H9 (cell line): ENCODE data around the gene TOM1L2. TPM values are rescaled to one million over a fixed set of nuclear protein-coding genes. Genes with fewer than 3 reads are reported as not detected.
A peak's percentile ranks its signal among the peaks of the same experiment; 100 is the strongest.

ENCODE experiments used
- DNase-seq: peaks from one replicate; pipeline ENCODE4 v3.0.0-alpha.2; 2017
- H2AFZ ChIP-seq: one replicate; pipeline ENCODE4 v1.6.1; 2013; ENCODE audit warnings: mild to moderate bottlenecking, low read length, control low read depth, moderate library complexity
- H2AK5ac ChIP-seq: 2 replicates; pipeline ENCODE4 v1.6.1; 2013; ENCODE audit warnings: low read length, control low read depth, mixed read lengths; ENCODE audit not compliant: insufficient read length
- H2BK120ac ChIP-seq: one replicate; pipeline ENCODE4 v1.6.1; 2013; ENCODE audit warnings: low read depth, mild to moderate bottlenecking, low read length, control low read depth, inconsistent platforms; ENCODE audit not compliant: poor library complexity, severe bottlenecking
- H2BK12ac ChIP-seq: 2 replicates; pipeline ENCODE4 v1.6.1; 2013; ENCODE audit warnings: low read length, control low read depth, mixed read lengths, low read depth; ENCODE audit not compliant: insufficient read length
- H2BK15ac ChIP-seq: 2 replicates; pipeline ENCODE4 v1.6.1; 2013; ENCODE audit warnings: low read depth, low read length, control low read depth
- H2BK20ac ChIP-seq: one replicate; pipeline ENCODE4 v1.6.1; 2013; ENCODE audit warnings: low read depth, mild to moderate bottlenecking, low read length, control low read depth, inconsistent platforms; ENCODE audit not compliant: poor library complexity, severe bottlenecking
- H2BK5ac ChIP-seq: 2 replicates; pipeline ENCODE4 v1.6.1; 2013; ENCODE audit warnings: low read length, control low read depth, mixed read lengths; ENCODE audit not compliant: insufficient read length
- H3K14ac ChIP-seq: 2 replicates; pipeline ENCODE4 v1.6.1; 2013; ENCODE audit warnings: low read length, control low read depth; ENCODE audit not compliant: insufficient read depth
- H3K18ac ChIP-seq: 2 replicates; pipeline ENCODE4 v1.6.1; 2013; ENCODE audit warnings: low read depth, mild to moderate bottlenecking, mixed read lengths, low read length, control low read depth; ENCODE audit not compliant: insufficient read length
- H3K23ac ChIP-seq: 2 replicates; pipeline ENCODE4 v1.6.1; 2013; ENCODE audit warnings: low read length, control low read depth, mixed read lengths, low read depth; ENCODE audit not compliant: insufficient read length
- H3K23me2 ChIP-seq: 2 replicates; pipeline ENCODE4 v1.6.1; 2013; ENCODE audit warnings: low read depth, mild to moderate bottlenecking, mixed read lengths, low read length, control low read depth; ENCODE audit not compliant: insufficient read length, poor library complexity, severe bottlenecking
- H3K27ac ChIP-seq: 2 replicates; pipeline ENCODE4 v1.5.1; 2013; ENCODE audit warnings: low read length, control low read depth, mixed read lengths, low read depth; ENCODE audit not compliant: insufficient read length
- H3K27me3 ChIP-seq: 2 replicates; pipeline ENCODE4 v1.6.1; 2013; ENCODE audit warnings: low read length, control low read depth, inconsistent platforms; ENCODE audit not compliant: insufficient read depth
- H3K4ac ChIP-seq: 2 replicates; pipeline ENCODE4 v1.6.1; 2013; ENCODE audit warnings: low read depth, mild to moderate bottlenecking, control low read depth, inconsistent platforms, low read length, moderate library complexity
- H3K4me1 ChIP-seq: 2 replicates; pipeline ENCODE4 v1.6.1; 2013; ENCODE audit warnings: low read length, control low read depth, inconsistent platforms; ENCODE audit not compliant: insufficient read depth
- H3K4me2 ChIP-seq: 2 replicates; pipeline ENCODE4 v1.6.1; 2013; ENCODE audit warnings: low read length, control low read depth, mixed read lengths; ENCODE audit not compliant: insufficient read length, insufficient read depth
- H3K56ac ChIP-seq: 2 replicates; pipeline ENCODE4 v1.6.1; 2013; ENCODE audit warnings: low read depth, mild to moderate bottlenecking, mixed read lengths, low read length, control low read depth; ENCODE audit not compliant: insufficient read length
- H3K79me1 ChIP-seq: 2 replicates; pipeline ENCODE4 v1.6.1; 2013; ENCODE audit warnings: low read depth, mild to moderate bottlenecking, moderate library complexity, low read length, control low read depth, inconsistent platforms; ENCODE audit not compliant: insufficient read depth, poor library complexity, severe bottlenecking
- H3K79me2 ChIP-seq: 2 replicates; pipeline ENCODE4 v1.6.1; 2013; ENCODE audit warnings: low read length, control low read depth, inconsistent platforms; ENCODE audit not compliant: insufficient read depth
- H3K9ac ChIP-seq: 2 replicates; pipeline ENCODE4 v1.6.1; 2013; ENCODE audit warnings: low read length, control low read depth, mixed read lengths; ENCODE audit not compliant: insufficient read length; ENCODE audit errors: extremely low read depth
- H3K9me3 ChIP-seq: one replicate; pipeline ENCODE4 v1.6.1; 2013; ENCODE audit warnings: low read depth, low read length, inconsistent platforms; ENCODE audit not compliant: control insufficient read depth
- H3T11ph ChIP-seq: one replicate; pipeline ENCODE4 v1.6.1; 2013; ENCODE audit warnings: mild to moderate bottlenecking, low read length, control low read depth, inconsistent platforms
- H4K20me1 ChIP-seq: one replicate; pipeline ENCODE4 v1.6.1; 2013; ENCODE audit not compliant: control insufficient read depth, insufficient read length, insufficient read depth
- H4K5ac ChIP-seq: 2 replicates; pipeline ENCODE4 v1.6.1; 2013; ENCODE audit warnings: low read depth, mild to moderate bottlenecking, mixed read lengths, low read length, control low read depth; ENCODE audit not compliant: insufficient read length
- H4K8ac ChIP-seq: replicated peaks from 2 replicates; pipeline ENCODE4 v1.6.1; 2013; ENCODE audit warnings: low read length, control low read depth, mixed read lengths, low read depth; ENCODE audit not compliant: insufficient read length
- H4K91ac ChIP-seq: 2 replicates; pipeline ENCODE4 v1.6.1; 2013; ENCODE audit warnings: low read depth, mild to moderate bottlenecking, moderate library complexity, mixed read lengths, low read length, control low read depth; ENCODE audit not compliant: insufficient read length
- H3K27ac Mint-ChIP-seq, 3 experiments: 2 replicates in 2 of 3; 3 replicates in 1 of 3; pipeline ENCODE4 v1.8.0; 2020 to 2021; ENCODE audit warnings: mixed read lengths in 3 of 3, mild to moderate bottlenecking in 1 of 3, moderate library complexity in 1 of 3
- H3K27me3 Mint-ChIP-seq: 2 replicates; pipeline ENCODE4 v1.8.0; 2021; ENCODE audit warnings: low read depth, mild to moderate bottlenecking, moderate library complexity, mixed read lengths
- H3K36me3 Mint-ChIP-seq, 3 experiments: 2 replicates in 2 of 3; 3 replicates in 1 of 3; pipeline ENCODE4 v1.8.0; 2020 to 2021; ENCODE audit warnings: low read depth in 3 of 3, mixed read lengths in 3 of 3; ENCODE audit not compliant: insufficient read depth in 1 of 3
- H3K4me1 Mint-ChIP-seq, 2 experiments: 2 replicates each; pipeline ENCODE4 v1.8.0; 2020; ENCODE audit warnings: mixed read lengths in 2 of 2
- H3K4me3 Mint-ChIP-seq, 2 experiments: 2 replicates in 1 of 2; 3 replicates in 1 of 2; pipeline ENCODE4 v1.8.0; 2020 to 2021; ENCODE audit warnings: mild to moderate bottlenecking in 2 of 2, mixed read lengths in 2 of 2, moderate library complexity in 1 of 2
- H3K9me3 Mint-ChIP-seq, 2 experiments: 2 replicates in 1 of 2; 3 replicates in 1 of 2; pipeline ENCODE4 v1.8.0; 2020; ENCODE audit warnings: mild to moderate bottlenecking in 2 of 2, mixed read lengths in 2 of 2, moderate library complexity in 1 of 2
- WGBS: extraction: QIAGEN DNeasy Blood & Tissue Kit; methylation state at CpG from one replicate; pipeline ENCODE4 v1.1.7; 2013; ENCODE audit warnings: missing lambda C conversion rate, low lambda C conversion rate, mixed read lengths; ENCODE audit not compliant: insufficient read length; ENCODE audit errors: extremely low coverage; 5-methylcytosine and 5-hydroxymethylcytosine counted together
- total RNA-seq: library from RNA; stranded (reverse); gene quantifications from 2 replicates; pipeline ENCODE4 v1.2.1, GENCODE V29; 2021
- TF ChIP-seq, protein P1 (sequence below): fragments of 200-600 bp; sonication (generic); conservative IDR thresholded peaks from 3 replicates; pipeline ENCODE4 v1.8.0; 2021; ENCODE audit warnings: antibody characterized with exemption, mild to moderate bottlenecking

Gene TOM1L2
- total RNA-seq, 1 experiment from 2014 or later: 4.6 TPM

DNA sequence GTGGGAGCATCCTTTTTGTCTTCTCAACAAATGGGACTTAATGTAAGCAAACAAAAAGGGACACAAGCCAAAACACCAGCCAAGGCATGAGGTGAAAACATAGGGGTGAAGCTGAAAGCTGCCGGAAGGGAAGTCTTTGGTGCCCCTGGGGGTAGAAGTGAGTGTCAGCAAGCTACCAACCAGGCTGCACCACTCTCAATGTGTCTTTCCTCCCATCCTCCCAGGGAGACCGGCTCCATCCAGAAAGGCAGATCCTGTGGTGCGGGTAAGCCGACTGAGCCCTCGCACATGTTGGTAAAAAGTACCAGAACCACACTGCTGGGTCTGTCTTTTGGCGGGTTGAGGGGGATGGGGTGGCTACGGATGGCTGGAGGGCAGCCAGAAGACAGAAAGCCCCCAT, 83.4 kb downstream of the TOM1L2 start:
- Mint-ChIP-seq H3K27me3 (peaks cover 2% of the 10 kb centered on the region; the same call in 1 of the 2 replicates), H3K27ac (no peak overlapping the region), H3K36me3 (no peaks in the 10 kb centered on the region), H3K9me3 (no peaks in the 10 kb centered on the region; a peak in 1 of 5 replicates), H3K4me1 (peaks cover 46 to 54% of the 10 kb centered on the region in 2 experiments), H3K4me3 (no peak overlapping the region)
- no peak overlapping the region for H3K14ac ChIP-seq
- H2BK15ac ChIP-seq: no peak overlapping the region
- H2BK5ac ChIP-seq: no peak overlapping the region
- no peak overlapping the region for H3K18ac ChIP-seq
- no peaks in the 10 kb centered on the region for H3K79me1 ChIP-seq
- peak; percentile 73 for DNase-seq
- no peak overlapping the region for H2BK12ac ChIP-seq
- H2AFZ ChIP-seq: no peak overlapping the region
- no peak overlapping the region for H3K56ac ChIP-seq
- H4K5ac ChIP-seq: no peak overlapping the region
- no peak overlapping the region for H2AK5ac ChIP-seq
- H4K8ac ChIP-seq: no peak overlapping the region
- no peak overlapping the region for H3K27ac ChIP-seq
- H3T11ph ChIP-seq: no peak overlapping the region
- H4K20me1 ChIP-seq: peaks cover 2% of the 10 kb centered on the region
- H3K4me1 ChIP-seq: peaks cover 12% of the 10 kb centered on the region; the same call in 1 of the 2 replicates
- H3K4me2 ChIP-seq: no peak overlapping the region
- H2BK120ac ChIP-seq: no peak overlapping the region
- no peak overlapping the region for H3K9ac ChIP-seq
- WGBS: no CpG with 5 or more reads among the region's 7 CpGs
- no peak overlapping the region for H3K23ac ChIP-seq
- no peak overlapping the region for H3K4ac ChIP-seq
- H3K9me3 ChIP-seq: no peaks in the 10 kb centered on the region
- no peak overlapping the region for H2BK20ac ChIP-seq
- H3K23me2 ChIP-seq: no peaks in the 10 kb centered on the region
- H3K27me3 ChIP-seq: no peaks in the 10 kb centered on the region
- H3K79me2 ChIP-seq: no peaks in the 10 kb centered on the region
- no peak overlapping the region for H4K91ac ChIP-seq
- TF ChIP-seq, protein P1, sequence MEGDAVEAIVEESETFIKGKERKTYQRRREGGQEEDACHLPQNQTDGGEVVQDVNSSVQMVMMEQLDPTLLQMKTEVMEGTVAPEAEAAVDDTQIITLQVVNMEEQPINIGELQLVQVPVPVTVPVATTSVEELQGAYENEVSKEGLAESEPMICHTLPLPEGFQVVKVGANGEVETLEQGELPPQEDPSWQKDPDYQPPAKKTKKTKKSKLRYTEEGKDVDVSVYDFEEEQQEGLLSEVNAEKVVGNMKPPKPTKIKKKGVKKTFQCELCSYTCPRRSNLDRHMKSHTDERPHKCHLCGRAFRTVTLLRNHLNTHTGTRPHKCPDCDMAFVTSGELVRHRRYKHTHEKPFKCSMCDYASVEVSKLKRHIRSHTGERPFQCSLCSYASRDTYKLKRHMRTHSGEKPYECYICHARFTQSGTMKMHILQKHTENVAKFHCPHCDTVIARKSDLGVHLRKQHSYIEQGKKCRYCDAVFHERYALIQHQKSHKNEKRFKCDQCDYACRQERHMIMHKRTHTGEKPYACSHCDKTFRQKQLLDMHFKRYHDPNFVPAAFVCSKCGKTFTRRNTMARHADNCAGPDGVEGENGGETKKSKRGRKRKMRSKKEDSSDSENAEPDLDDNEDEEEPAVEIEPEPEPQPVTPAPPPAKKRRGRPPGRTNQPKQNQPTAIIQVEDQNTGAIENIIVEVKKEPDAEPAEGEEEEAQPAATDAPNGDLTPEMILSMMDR: peak; percentile 62
